OCI-LY1 (cell line): ENCODE data around the gene OR6Y1.

ENCODE experiments used
- H2AFZ ChIP-seq: fragments of 200-600 bp; sonication (generic), shearing (Covaris generic); 2 replicates; pipeline ENCODE4 v1.6.0; 2014; ENCODE audit warnings: antibody characterized with exemption, mild to moderate bottlenecking, low read length
- H3F3A ChIP-seq: fragments of 200-600 bp; sonication (generic), shearing (Covaris generic); 2 replicates; pipeline ENCODE4 v1.6.0; 2014; ENCODE audit warnings: mild to moderate bottlenecking, antibody characterized with exemption, low read length, moderate library complexity; ENCODE audit not compliant: insufficient read depth
- H3K27ac ChIP-seq: fragments of 200-600 bp; sonication (generic); 2 replicates; pipeline ENCODE4 v1.5.1; 2014; ENCODE audit warnings: low read length, mixed run types, mild to moderate bottlenecking, low read depth; ENCODE audit not compliant: poor library complexity, severe bottlenecking
- H3K27me3 ChIP-seq: fragments of 200-600 bp; sonication (generic); 2 replicates; pipeline ENCODE4 v1.6.0; 2014; ENCODE audit warnings: antibody characterized with exemption, mild to moderate bottlenecking, low read length, moderate library complexity; ENCODE audit not compliant: insufficient read depth
- H3K36me3 ChIP-seq: fragments of 200-600 bp; sonication (generic); 2 replicates; pipeline ENCODE4 v1.6.1; 2014; ENCODE audit warnings: mild to moderate bottlenecking, antibody characterized with exemption, low read length, moderate library complexity, mixed read lengths; ENCODE audit not compliant: insufficient read depth
- H3K4me1 ChIP-seq: fragments of 200-600 bp; sonication (generic); 2 replicates; pipeline ENCODE4 v1.5.1; 2014; ENCODE audit warnings: mild to moderate bottlenecking, low read length, moderate library complexity; ENCODE audit not compliant: insufficient read depth, severe bottlenecking
- H3K4me2 ChIP-seq: fragments of 200-600 bp; sonication (generic), shearing (Covaris generic); 2 replicates; pipeline ENCODE4 v1.6.1; 2014; ENCODE audit warnings: low read length
- H3K4me3 ChIP-seq: fragments of 200-600 bp; sonication (generic); 2 replicates; pipeline ENCODE4 v1.5.1; 2014; ENCODE audit warnings: low read length, low read depth, mild to moderate bottlenecking, mixed read lengths; ENCODE audit not compliant: poor library complexity, severe bottlenecking
- H3K79me2 ChIP-seq: fragments of 200-600 bp; shearing (Covaris generic); 2 replicates; pipeline ENCODE4 v1.6.1; 2016; ENCODE audit warnings: mixed run types, low read length, mixed read lengths; ENCODE audit not compliant: insufficient read depth
- H3K9ac ChIP-seq: fragments of 200-600 bp; sonication (generic), shearing (Covaris generic); 2 replicates; pipeline ENCODE4 v1.6.1; 2014; ENCODE audit warnings: mild to moderate bottlenecking, low read length, mixed read lengths
- H3K9me2 ChIP-seq: fragments of 200-600 bp; sonication (generic), shearing (Covaris generic); 2 replicates; pipeline ENCODE4 v1.6.1; 2014; ENCODE audit warnings: low read depth, mild to moderate bottlenecking, low read length, mixed read lengths
- H3K9me3 ChIP-seq: fragments of 200-600 bp; shearing (Covaris generic); 2 replicates; pipeline ENCODE4 v1.6.1; 2014; ENCODE audit warnings: low read length, mixed read lengths
- H4K20me1 ChIP-seq: fragments of 200-600 bp; sonication (generic), shearing (Covaris generic); 2 replicates; pipeline ENCODE4 v1.6.0; 2016; ENCODE audit warnings: mild to moderate bottlenecking, low read length; ENCODE audit not compliant: insufficient read depth
- CTCF ChIP-seq: fragments of 200-600 bp; sonication (generic), shearing (Covaris generic); IDR thresholded peaks from 2 replicates; pipeline ENCODE4 v1.5.1; 2017; ENCODE audit warnings: mild to moderate bottlenecking, antibody characterized with exemption, low read length, moderate library complexity, mixed read lengths
- EZH2 ChIP-seq: fragments of 200-600 bp; sonication (generic), shearing (Covaris generic); IDR thresholded peaks from 2 replicates; pipeline ENCODE4 v1.8.0; 2017; ENCODE audit warnings: borderline replicate concordance, mixed run types, mild to moderate bottlenecking, antibody characterized with exemption, low read length, moderate library complexity, mixed read lengths

The OR6Y1 gene

GRCh38 chr1:158520021-158520420 is 34.2 kb downstream of the OR6Y1 start:
- H3K36me3 ChIP-seq: no peaks in the 10 kb centered on the region
- H3K4me3 ChIP-seq: no peak overlapping the region
- H3K27ac ChIP-seq: no peak overlapping the region
- no peak overlapping the region for H3K9ac ChIP-seq
- no peaks in the 10 kb centered on the region for H3K27me3 ChIP-seq
- H2AFZ ChIP-seq: no peak overlapping the region
- H3F3A ChIP-seq: no peaks in the 10 kb centered on the region
- no peaks in the 10 kb centered on the region for H3K9me2 ChIP-seq
- no peaks in the 10 kb centered on the region for H3K9me3 ChIP-seq
- H3K79me2 ChIP-seq: no peaks in the 10 kb centered on the region
- no peaks in the 10 kb centered on the region for H3K4me1 ChIP-seq
- TF ChIP-seq EZH2 (no peak), CTCF (no peak)
- H3K4me2 ChIP-seq: no peak overlapping the region
- H4K20me1 ChIP-seq: no peaks in the 10 kb centered on the region

DNA sequence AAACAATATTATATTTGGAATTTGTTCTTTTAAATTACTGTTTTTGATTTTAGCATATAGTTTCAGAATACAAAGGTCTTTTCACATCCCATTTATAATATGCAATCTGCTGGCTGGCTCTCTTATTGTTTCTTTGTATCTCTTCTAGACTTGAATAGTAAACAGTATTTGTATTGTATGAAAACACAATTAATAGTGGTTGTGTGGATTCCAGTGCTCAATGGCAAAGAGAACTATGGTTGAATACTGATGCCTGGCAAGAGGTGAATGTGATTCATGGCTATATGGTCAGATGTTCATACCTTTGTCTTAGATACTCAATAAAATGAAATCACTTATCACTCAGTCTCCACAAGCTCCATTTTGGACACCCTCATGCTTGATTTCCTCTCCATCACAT is 37.2 kb downstream of the OR6Y1 start:
- H3K4me3 ChIP-seq: no peak overlapping the region
- no peaks in the 10 kb centered on the region for H3F3A ChIP-seq
- no peak overlapping the region for H3K27ac ChIP-seq
- no peaks in the 10 kb centered on the region for H3K36me3 ChIP-seq
- no peaks in the 10 kb centered on the region for H4K20me1 ChIP-seq
- no peaks in the 10 kb centered on the region for H3K79me2 ChIP-seq
- H3K9me2 ChIP-seq: no peaks in the 10 kb centered on the region
- TF ChIP-seq EZH2: no peak
- TF ChIP-seq CTCF: no peak
- H2AFZ ChIP-seq: no peak overlapping the region
- no peaks in the 10 kb centered on the region for H3K27me3 ChIP-seq
- H3K4me1 ChIP-seq: no peaks in the 10 kb centered on the region
- H3K4me2 ChIP-seq: no peak overlapping the region
- no peaks in the 10 kb centered on the region for H3K9me3 ChIP-seq
- no peak overlapping the region for H3K9ac ChIP-seq

- H2AFZ ChIP-seq: no peak overlapping the region
- H3K4me1 ChIP-seq: no peaks in the 10 kb centered on the region
- no peaks in the 10 kb centered on the region for H3K79me2 ChIP-seq
- no peak overlapping the region for H3K9ac ChIP-seq
- H3K36me3 ChIP-seq: no peaks in the 10 kb centered on the region
- H3F3A ChIP-seq: no peaks in the 10 kb centered on the region
- H3K27me3 ChIP-seq: no peaks in the 10 kb centered on the region
- no peaks in the 10 kb centered on the region for H4K20me1 ChIP-seq
- no peaks in the 10 kb centered on the region for H3K9me3 ChIP-seq
- H3K4me3 ChIP-seq: no peak overlapping the region
- TF ChIP-seq EZH2 (no peak), CTCF (no peak)
- H3K9me2 ChIP-seq: no peaks in the 10 kb centered on the region
- no peak overlapping the region for H3K27ac ChIP-seq
- no peak overlapping the region for H3K4me2 ChIP-seq
These were observed 44.6 kb downstream of the OR6Y1 start for GRCh38 chr1:158509471-158510156.
